SJCRH30 (cell line): ENCODE data around the gene SERPINE1. TPM values are rescaled to one million over a fixed set of nuclear protein-coding genes. Genes with fewer than 3 reads are reported as not detected.
A peak's percentile ranks its signal among the peaks of the same experiment; 100 is the strongest.

ENCODE experiments used
- DNase-seq, 2 experiments: peaks; one replicate each; pipeline ENCODE4 v3.0.0-alpha.2; 2015 to 2020
- H3K27ac ChIP-seq: fragments of 250-450 bp; sonication (Bioruptor Pico); 2 replicates; pipeline ENCODE4 v1.5.1; 2020; ENCODE audit warnings: mild to moderate bottlenecking, moderate library complexity
- H3K27me3 ChIP-seq: fragments of 250-450 bp; sonication (Bioruptor Pico); 2 replicates; pipeline ENCODE4 v1.5.1; 2020; ENCODE audit warnings: mild to moderate bottlenecking, moderate library complexity
- H3K36me3 ChIP-seq: fragments of 250-450 bp; sonication (Bioruptor Pico); 2 replicates; pipeline ENCODE4 v1.5.1; 2020; ENCODE audit warnings: mild to moderate bottlenecking, moderate library complexity
- H3K4me1 ChIP-seq: fragments of 250-450 bp; sonication (Bioruptor Pico); 2 replicates; pipeline ENCODE4 v1.5.1; 2020; ENCODE audit warnings: mild to moderate bottlenecking, moderate library complexity
- H3K4me3 ChIP-seq: fragments of 250-450 bp; sonication (Bioruptor Pico); 2 replicates; pipeline ENCODE4 v1.5.1; 2020; ENCODE audit warnings: mild to moderate bottlenecking, moderate library complexity
- H3K9me3 ChIP-seq: fragments of 250-450 bp; sonication (Bioruptor Pico); replicated peaks from 2 replicates; pipeline ENCODE4 v1.5.1; 2020; ENCODE audit warnings: mild to moderate bottlenecking, moderate library complexity
- total RNA-seq: library from RNA; depleted of rRNA; stranded (reverse); fragments of >200 nt; shearing (Covaris generic); gene quantifications from 2 replicates; pipeline ENCODE4 v1.2.3, GENCODE V29; 2014

The SERPINE1 gene
- total RNA-seq, 1 experiment from 2014 or later: 1.2 TPM

- peaks cover 10% of the 10 kb centered on the region for H3K27me3 ChIP-seq
These were observed 38.4 kb downstream of the SERPINE1 start, which contains the start of gene VGF for GRCh38 chr7:101165075-101165957. Gene VGF (minus strand): TSS chr7:101165569. CDS start chr7:101164843, 726 bp downstream.

GRCh38 chr7:101165958-101166647 is 39.2 kb downstream of the SERPINE1 start:
- peaks cover 16% of the 10 kb centered on the region for H3K27me3 ChIP-seq
- no peak for DNase-seq

More at GRCh38 chr7:101165075-101165957, 38.4 kb downstream of the SERPINE1 start, which contains the start of gene VGF:
- no peaks in the 10 kb centered on the region for H3K9me3 ChIP-seq
- DNase-seq: peak; percentile 94 to 96
- no peaks in the 10 kb centered on the region for H3K36me3 ChIP-seq
- peak within 1 kb of the TSS; percentile 14 for H3K4me3 ChIP-seq
- H3K27ac ChIP-seq: no peak within 1 kb of the TSS
- peaks cover 3% of the 10 kb centered on the region; the same call in 1 of the 2 replicates for H3K4me1 ChIP-seq

GRCh38 chr7:101166648-101166908 is 39.7 kb downstream of the SERPINE1 start:
- Histone ChIP-seq H3K9me3 (no peaks in the 10 kb centered on the region), H3K4me3 (no peak overlapping the region), H3K27me3 (peaks cover 17% of the 10 kb centered on the region)

More at GRCh38 chr7:101165958-101166647, 39.2 kb downstream of the SERPINE1 start:
- H3K27ac ChIP-seq: no peak overlapping the region
- H3K36me3 ChIP-seq: no peaks in the 10 kb centered on the region
- peaks cover 3% of the 10 kb centered on the region; the same call in 1 of the 2 replicates for H3K4me1 ChIP-seq
- H3K4me3 ChIP-seq: peak overlapping the region; percentile 14
- H3K9me3 ChIP-seq: no peaks in the 10 kb centered on the region

GRCh38 chr7:101166909-101167644 is 40.2 kb downstream of the SERPINE1 start:
- no peak overlapping the region for H3K4me3 ChIP-seq
- no peaks in the 10 kb centered on the region for H3K36me3 ChIP-seq
- DNase-seq: no peak
- peaks cover 21% of the 10 kb centered on the region for H3K27me3 ChIP-seq
- H3K27ac ChIP-seq: no peak overlapping the region
- no peaks in the 10 kb centered on the region for H3K9me3 ChIP-seq
- peaks cover 3% of the 10 kb centered on the region; the same call in 1 of the 2 replicates for H3K4me1 ChIP-seq

More at GRCh38 chr7:101166648-101166908, 39.7 kb downstream of the SERPINE1 start:
- H3K4me1 ChIP-seq: peaks cover 3% of the 10 kb centered on the region; the same call in 1 of the 2 replicates
- DNase-seq: no peak
- H3K36me3 ChIP-seq: no peaks in the 10 kb centered on the region
- H3K27ac ChIP-seq: no peak overlapping the region

- DNase-seq: no peak
- Histone ChIP-seq H3K27me3 (peaks cover 25% of the 10 kb centered on the region), H3K9me3 (no peaks in the 10 kb centered on the region), H3K27ac (no peak overlapping the region), H3K36me3 (no peaks in the 10 kb centered on the region), H3K4me1 (no peaks in the 10 kb centered on the region; the same call in 1 of the 2 replicates), H3K4me3 (no peak overlapping the region)
These were observed 40.9 kb downstream of the SERPINE1 start for GRCh38 chr7:101167645-101168411.

GRCh38 chr7:101168412-101169049 is 41.6 kb downstream of the SERPINE1 start:
- no peak for DNase-seq
- H3K27me3 ChIP-seq: peaks cover 32% of the 10 kb centered on the region
- no peaks in the 10 kb centered on the region; the same call in 1 of the 2 replicates for H3K4me1 ChIP-seq
- no peak overlapping the region for H3K27ac ChIP-seq
- H3K9me3 ChIP-seq: no peaks in the 10 kb centered on the region
- H3K4me3 ChIP-seq: no peak overlapping the region
- no peaks in the 10 kb centered on the region for H3K36me3 ChIP-seq

GRCh38 chr7:101169110-101169837 is 42.4 kb downstream of the SERPINE1 start:
- DNase-seq: no peak
- Histone ChIP-seq H3K4me3 (no peak overlapping the region), H3K4me1 (no peaks in the 10 kb centered on the region; the same call in 1 of the 2 replicates), H3K36me3 (no peaks in the 10 kb centered on the region), H3K9me3 (no peaks in the 10 kb centered on the region), H3K27ac (no peak overlapping the region), H3K27me3 (peaks cover 38% of the 10 kb centered on the region)

GRCh38 chr7:101169838-101170551 is 43.1 kb downstream of the SERPINE1 start:
- Histone ChIP-seq H3K36me3 (no peaks in the 10 kb centered on the region), H3K27ac (no peak overlapping the region), H3K4me1 (no peaks in the 10 kb centered on the region; the same call in 1 of the 2 replicates), H3K9me3 (no peaks in the 10 kb centered on the region), H3K27me3 (peaks cover 43% of the 10 kb centered on the region), H3K4me3 (no peak overlapping the region)
- peak; percentile 61 to 65 for DNase-seq

- no peaks in the 10 kb centered on the region for H3K9me3 ChIP-seq
- no peak overlapping the region for H3K27ac ChIP-seq
- H3K4me3 ChIP-seq: no peak overlapping the region
- no peaks in the 10 kb centered on the region for H3K36me3 ChIP-seq
- H3K27me3 ChIP-seq: peaks cover 43% of the 10 kb centered on the region
- H3K4me1 ChIP-seq: no peaks in the 10 kb centered on the region
- DNase-seq: no peak
These were observed 43.9 kb downstream of the SERPINE1 start for GRCh38 chr7:101170617-101171441.

GRCh38 chr7:101171442-101171837 is 44.5 kb downstream of the SERPINE1 start:
- Histone ChIP-seq H3K9me3 (no peaks in the 10 kb centered on the region), H3K36me3 (no peaks in the 10 kb centered on the region), H3K27ac (no peak overlapping the region), H3K27me3 (peaks cover 43% of the 10 kb centered on the region), H3K4me3 (no peak overlapping the region), H3K4me1 (no peaks in the 10 kb centered on the region)
- DNase-seq: no peak

GRCh38 chr7:101172005-101172853 is 45.3 kb downstream of the SERPINE1 start:
- Histone ChIP-seq H3K36me3 (no peaks in the 10 kb centered on the region), H3K9me3 (no peaks in the 10 kb centered on the region), H3K4me1 (no peaks in the 10 kb centered on the region), H3K27me3 (peaks cover 48% of the 10 kb centered on the region), H3K27ac (no peak overlapping the region), H3K4me3 (no peak overlapping the region)
- no peak for DNase-seq
